H1 (cell line): ENCODE results near the gene ZFP69. TPM values are rescaled to one million over a fixed set of nuclear protein-coding genes. Genes with fewer than 3 reads are reported as not detected.

Experiments used
- CTCF ChIP-seq, 3 experiments: IDR thresholded peaks; 1 replicate in 2 of 3; 2 replicates in 1 of 3; pipeline versions ENCODE4 v1.5.1 to v1.6.1; 2011; ENCODE audit warnings: low read length in 3 of 3, mild to moderate bottlenecking in 3 of 3, inconsistent platforms in 2 of 3, low read depth in 1 of 3, moderate library complexity in 1 of 3; ENCODE audit not compliant: insufficient read depth in 1 of 3; ENCODE audit errors: control extremely low read depth in 1 of 3
- JUND ChIP-seq: IDR thresholded peaks from 2 replicates; pipeline ENCODE4 v1.6.1; 2011; ENCODE audit warnings: mild to moderate bottlenecking, improper control_type of control experiment, low read length
- NRF1 ChIP-seq: IDR thresholded peaks from 2 replicates; pipeline ENCODE4 v1.6.1; 2011; ENCODE audit warnings: mild to moderate bottlenecking, low read depth, low read length, improper control_type of control experiment
- polyA plus RNA-seq, 7 experiments: library from polyadenylated mRNA; depleted of rRNA in 3 of 7; stranded (reverse) in 5 of 7; unstranded in 2 of 7; fragments of >200 nt in 5 of 7; fragments of 200-250 nt in 2 of 7; gene quantifications; 1 replicate in 5 of 7; 2 replicates in 1 of 7; 4 replicates in 1 of 7; pipeline versions ENCODE4 v1.2.1 to v1.2.3, GENCODE V29; 2011 to 2013; ENCODE audit warnings: missing spikeins in 2 of 7, mixed read lengths in 2 of 7
- total RNA-seq: library from RNA; stranded (reverse); fragmentation: NEBNext Ultra II Directional; extraction: Animal tissue kit (Norgen Biotek cat#: 25700); gene quantifications from 2 replicates; pipeline ENCODE4 v1.2.1, GENCODE V29; 2021

The ZFP69 gene
- total and polyA plus RNA-seq, 2 of the 8 experiments (the other 6 are each of a cell fraction or from before 2014, with no cell fraction given): 1.0 to 4.3 TPM

GRCh38 chr1:40532844-40533424 is 55.8 kb downstream of the ZFP69 start (continued):
- TF ChIP-seq NRF1 (no peak), CTCF (IDR thresholded peaks at IDR 0.05; ENCODE audit: control extremely low read depth in 1 of 3, insufficient read depth in 1 of 3, low read depth in 1 of 3, low read length in 3 of 3) (peak in 2 of 3 experiments; percentile 62 to 76; a peak in 3 of 4 replicates), JUND (no peak)
